GM06990 (cell line): ENCODE data around the gene ADAMTS17.

Experiments
- DNase-seq: peaks from one replicate; pipeline ENCODE4 v3.0.0-alpha.2; 2011; ENCODE audit not compliant: insufficient read length; ENCODE audit errors: extremely low read depth
- H3K27me3 ChIP-seq: replicated peaks from 2 replicates; pipeline ENCODE4 v1.6.0; 2011; ENCODE audit warnings: low read length; ENCODE audit not compliant: control insufficient read depth, insufficient read depth
- H3K36me3 ChIP-seq: 2 replicates; pipeline ENCODE4 v1.5.1; 2011; ENCODE audit warnings: low read length; ENCODE audit not compliant: control insufficient read depth, insufficient read depth
- H3K4me3 ChIP-seq: replicated peaks from 2 replicates; pipeline ENCODE4 v1.5.1; 2011; ENCODE audit warnings: low read depth, mild to moderate bottlenecking, control low read depth, low read length
- CTCF ChIP-seq: IDR thresholded peaks from 2 replicates; pipeline ENCODE4 v1.5.1; 2011; ENCODE audit warnings: low read length, control low read depth, mild to moderate bottlenecking, inconsistent platforms; ENCODE audit not compliant: insufficient read depth, poor library complexity, severe bottlenecking

Gene ADAMTS17

GRCh38 chr15:100099976-100100375 lies 241.8 kb downstream of the ADAMTS17 start:
- H3K4me3 ChIP-seq = no peak overlapping the region
- no peaks in the 10 kb centered on the region for H3K36me3 ChIP-seq
- no peak for DNase-seq
- no peaks in the 10 kb centered on the region for H3K27me3 ChIP-seq
- TF ChIP-seq CTCF = no peak

- TF ChIP-seq CTCF = no peak
- no peaks in the 10 kb centered on the region for H3K27me3 ChIP-seq
- H3K36me3 ChIP-seq = no peaks in the 10 kb centered on the region
- no peak for DNase-seq
- no peak overlapping the region for H3K4me3 ChIP-seq
Measured at GRCh38 chr15:100098705-100099104, 243.1 kb downstream of the ADAMTS17 start.

GRCh38 chr15:100097342-100098127 lies 244.2 kb downstream of the ADAMTS17 start:
- no peak for DNase-seq
- Histone ChIP-seq H3K36me3 (no peaks in the 10 kb centered on the region), H3K4me3 (no peak overlapping the region), H3K27me3 (no peaks in the 10 kb centered on the region)
- no peak for TF ChIP-seq CTCF

GRCh38 chr15:100096700-100097099 lies 245.1 kb downstream of the ADAMTS17 start:
- Histone ChIP-seq H3K27me3 (no peaks in the 10 kb centered on the region), H3K36me3 (no peaks in the 10 kb centered on the region), H3K4me3 (no peak overlapping the region)
- no peak for TF ChIP-seq CTCF
- DNase-seq = no peak

GRCh38 chr15:100096248-100096600 lies 245.6 kb downstream of the ADAMTS17 start:
- DNase-seq = no peak
- Histone ChIP-seq H3K4me3 (no peak overlapping the region), H3K36me3 (no peaks in the 10 kb centered on the region), H3K27me3 (no peaks in the 10 kb centered on the region)
- no peak for TF ChIP-seq CTCF
